ENCODE results near the gene TRAPPC3L.

Gene TRAPPC3L

GRCh38 chr6:116451916-116452315 lies 93.6 kb downstream of the TRAPPC3L start:
- TF ChIP-seq, protein P1, sequence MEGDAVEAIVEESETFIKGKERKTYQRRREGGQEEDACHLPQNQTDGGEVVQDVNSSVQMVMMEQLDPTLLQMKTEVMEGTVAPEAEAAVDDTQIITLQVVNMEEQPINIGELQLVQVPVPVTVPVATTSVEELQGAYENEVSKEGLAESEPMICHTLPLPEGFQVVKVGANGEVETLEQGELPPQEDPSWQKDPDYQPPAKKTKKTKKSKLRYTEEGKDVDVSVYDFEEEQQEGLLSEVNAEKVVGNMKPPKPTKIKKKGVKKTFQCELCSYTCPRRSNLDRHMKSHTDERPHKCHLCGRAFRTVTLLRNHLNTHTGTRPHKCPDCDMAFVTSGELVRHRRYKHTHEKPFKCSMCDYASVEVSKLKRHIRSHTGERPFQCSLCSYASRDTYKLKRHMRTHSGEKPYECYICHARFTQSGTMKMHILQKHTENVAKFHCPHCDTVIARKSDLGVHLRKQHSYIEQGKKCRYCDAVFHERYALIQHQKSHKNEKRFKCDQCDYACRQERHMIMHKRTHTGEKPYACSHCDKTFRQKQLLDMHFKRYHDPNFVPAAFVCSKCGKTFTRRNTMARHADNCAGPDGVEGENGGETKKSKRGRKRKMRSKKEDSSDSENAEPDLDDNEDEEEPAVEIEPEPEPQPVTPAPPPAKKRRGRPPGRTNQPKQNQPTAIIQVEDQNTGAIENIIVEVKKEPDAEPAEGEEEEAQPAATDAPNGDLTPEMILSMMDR (IDR thresholded peaks at IDR 0.05; ENCODE audit: unreplicated experiment in 3 of 3), result no peak
- Mint-ChIP-seq H3K9me3 (no peaks in the 10 kb centered on the region), H3K36me3 (ENCODE audit: low read depth) (no peaks in the 10 kb centered on the region), H3K4me3 (no peak overlapping the region), H3K4me1 (peaks cover 10% of the 10 kb centered on the region), H3K27me3 (ENCODE audit: low read depth) (peaks cover 3% of the 10 kb centered on the region), H3K27ac (no peak overlapping the region)

- Mint-ChIP-seq H3K27me3 (ENCODE audit: low read depth) (peaks cover 3% of the 10 kb centered on the region), H3K4me1 (peaks cover 10% of the 10 kb centered on the region), H3K4me3 (no peak overlapping the region), H3K27ac (no peak overlapping the region), H3K9me3 (no peaks in the 10 kb centered on the region), H3K36me3 (ENCODE audit: low read depth) (no peaks in the 10 kb centered on the region)
- TF ChIP-seq, protein P1 (IDR thresholded peaks at IDR 0.05; ENCODE audit: unreplicated experiment in 3 of 3), result no peak
Measured at GRCh38 chr6:116450769-116451740, 94.4 kb downstream of the TRAPPC3L start.

GRCh38 chr6:116450185-116450710 lies 95.2 kb downstream of the TRAPPC3L start:
- H3K36me3 Mint-ChIP-seq (ENCODE audit: low read depth), result no peaks in the 10 kb centered on the region
- peaks cover 3% of the 10 kb centered on the region for H3K27me3 Mint-ChIP-seq (ENCODE audit: low read depth)
- peaks cover 10% of the 10 kb centered on the region for H3K4me1 Mint-ChIP-seq
- H3K27ac Mint-ChIP-seq, result no peak overlapping the region
- TF ChIP-seq, protein P1 (IDR thresholded peaks at IDR 0.05; ENCODE audit: unreplicated experiment in 3 of 3), result no peak
- H3K9me3 Mint-ChIP-seq, result no peaks in the 10 kb centered on the region
- H3K4me3 Mint-ChIP-seq, result no peak overlapping the region

- Mint-ChIP-seq H3K9me3 (no peaks in the 10 kb centered on the region), H3K4me1 (peaks cover 10% of the 10 kb centered on the region), H3K4me3 (no peak overlapping the region), H3K36me3 (ENCODE audit: low read depth) (no peaks in the 10 kb centered on the region), H3K27ac (no peak overlapping the region), H3K27me3 (ENCODE audit: low read depth) (peaks cover 3% of the 10 kb centered on the region)
- TF ChIP-seq, protein P1 (IDR thresholded peaks at IDR 0.05; ENCODE audit: unreplicated experiment in 3 of 3), result no peak
Measured at GRCh38 chr6:116449565-116449964, 95.9 kb downstream of the TRAPPC3L start.

GRCh38 chr6:116447496-116448011 lies 97.9 kb downstream of the TRAPPC3L start:
- Mint-ChIP-seq H3K4me1 (peaks cover 10% of the 10 kb centered on the region), H3K36me3 (ENCODE audit: low read depth) (no peaks in the 10 kb centered on the region), H3K27ac (peak overlapping the region; percentile 5 to 64 (median 41)), H3K4me3 (no peak overlapping the region), H3K9me3 (no peaks in the 10 kb centered on the region), H3K27me3 (ENCODE audit: low read depth) (no peaks in the 10 kb centered on the region)
- TF ChIP-seq, protein P1 (IDR thresholded peaks at IDR 0.05; ENCODE audit: unreplicated experiment in 3 of 3), result no peak
